HUDEP-2 (cell line): ENCODE data around the gene COG2.
"Not testable (repeated sequence)": the region's sequence is repeated elsewhere in the genome, so short reads cannot be mapped to it uniquely, and the experiment has no call there.

ENCODE experiments used
- DNase-seq, 76 experiments: peaks; one replicate each; lab custom pipeline; 2025; ENCODE audit not compliant: unreplicated experiment in 76 of 76; lab: John Stamatoyannopoulos, UW

Gene COG2

DNA sequence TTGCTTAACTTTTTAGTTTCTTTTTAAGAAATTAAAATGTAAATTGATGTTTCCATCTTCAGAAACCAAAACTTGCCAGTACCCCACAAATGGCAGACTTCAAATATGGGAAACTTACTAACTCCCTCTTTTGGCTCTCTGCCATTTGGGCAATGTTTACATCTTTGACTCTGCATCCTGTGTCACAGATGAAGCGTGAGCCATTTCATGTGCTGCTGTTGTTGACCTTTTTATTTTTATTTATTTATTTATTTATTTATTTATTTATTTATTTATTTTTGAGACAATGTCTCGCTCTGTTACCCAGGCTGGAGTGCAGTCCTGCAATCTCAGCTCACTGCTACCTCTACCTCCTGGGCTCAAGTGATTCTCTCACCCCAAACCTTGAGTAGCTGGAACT is 16.0 kb upstream of the COG2 start:
- DNase-seq: no peak

DNA sequence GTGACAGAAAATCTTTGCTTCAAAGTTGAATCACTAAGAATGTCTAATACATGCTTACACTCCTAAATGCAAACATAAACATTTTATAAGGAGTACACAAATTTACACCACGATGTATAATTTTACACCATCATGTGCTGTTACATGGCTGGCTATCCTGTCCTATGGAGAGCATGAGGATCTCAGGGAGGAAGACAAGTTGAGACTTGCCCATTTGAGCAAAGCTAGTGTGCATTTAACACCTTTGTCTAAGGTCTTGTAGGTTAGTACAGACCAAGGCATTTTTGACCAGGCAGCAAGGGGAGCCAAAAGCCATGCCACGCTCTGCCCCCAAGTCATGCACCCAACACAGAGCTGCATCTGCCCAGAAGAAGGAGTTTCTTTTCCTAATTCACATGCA is 14.5 kb upstream of the COG2 start:
- DNase-seq: no peak

- no peak for DNase-seq
Measured at GRCh38 chr1:230629511-230629910, 12.8 kb upstream of the COG2 start.

- no peak for DNase-seq
Measured at GRCh38 chr1:230631477-230631876, 10.8 kb upstream of the COG2 start.

DNA sequence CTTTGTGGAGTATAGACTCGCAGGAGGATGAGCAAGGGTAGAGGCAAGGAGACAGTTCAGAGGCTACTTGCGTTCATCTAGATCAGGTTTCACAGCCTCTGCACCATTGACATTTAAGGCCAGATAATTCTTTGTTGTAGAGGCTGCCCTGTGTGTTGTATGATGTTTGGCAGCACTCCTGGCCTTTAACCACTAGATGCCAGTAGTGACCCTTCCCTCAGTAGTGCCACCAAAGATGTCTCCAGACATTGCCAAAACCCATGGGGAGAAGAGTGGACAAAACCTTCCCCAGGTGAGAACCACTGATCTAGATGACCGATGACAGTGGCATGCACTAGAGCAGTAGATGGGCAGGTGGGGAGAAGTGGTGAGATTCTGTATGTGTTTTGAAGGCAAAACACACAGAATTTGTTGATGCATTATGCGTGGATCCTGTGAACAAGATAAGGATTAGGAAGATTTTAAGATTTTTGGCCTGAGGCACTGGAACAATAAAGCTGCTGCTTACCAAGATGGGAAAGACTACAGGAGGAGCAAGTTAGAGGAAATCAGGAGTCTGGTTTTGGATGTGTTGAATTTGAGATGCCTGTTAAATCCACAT is 9.9 kb upstream of the COG2 start:
- peak in 50 of 76 experiments; percentile 2 to 61 (median 25) for DNase-seq

DNA sequence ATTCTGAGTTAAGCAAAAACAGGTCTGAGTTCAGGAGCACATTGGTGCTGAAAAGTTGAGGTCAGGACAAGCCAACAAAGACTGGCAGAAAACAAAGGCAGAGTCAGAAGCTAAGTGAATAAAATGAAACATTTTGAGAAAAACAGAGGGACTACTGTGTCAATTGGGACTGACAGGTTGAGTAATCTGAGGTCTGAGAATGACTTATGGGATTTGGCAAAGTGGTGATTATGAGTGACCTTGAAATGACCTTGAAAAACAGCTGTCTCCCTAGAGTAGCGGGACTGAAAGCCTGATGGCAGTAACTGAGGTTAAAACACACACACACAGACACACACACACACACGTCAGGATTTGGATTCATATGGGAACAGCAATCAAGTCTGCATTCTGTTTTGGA is 8.8 kb upstream of the COG2 start:
- no peak for DNase-seq

DNA sequence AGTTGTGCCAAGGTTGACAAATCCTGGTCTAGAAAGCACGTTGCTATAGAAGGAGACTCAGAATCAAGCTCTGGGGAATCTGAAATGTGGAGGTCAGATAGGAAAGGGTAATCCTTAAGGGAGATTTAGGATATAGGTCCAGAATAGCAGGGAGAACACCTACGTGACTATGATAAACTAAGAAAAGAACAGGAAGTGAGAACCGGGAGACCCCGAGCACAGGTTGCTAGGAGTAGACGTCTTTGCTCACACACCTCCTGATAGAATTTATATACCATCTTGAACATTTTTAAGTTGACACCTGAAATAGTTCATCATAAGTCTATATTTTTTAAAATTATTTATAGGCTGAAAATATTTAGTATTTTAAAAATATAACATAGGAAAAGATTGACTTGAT is 7.9 kb upstream of the COG2 start:
- no peak for DNase-seq

GRCh38 chr1:230636575-230637148 is 5.6 kb upstream of the COG2 start:
- DNase-seq: no peak

DNA sequence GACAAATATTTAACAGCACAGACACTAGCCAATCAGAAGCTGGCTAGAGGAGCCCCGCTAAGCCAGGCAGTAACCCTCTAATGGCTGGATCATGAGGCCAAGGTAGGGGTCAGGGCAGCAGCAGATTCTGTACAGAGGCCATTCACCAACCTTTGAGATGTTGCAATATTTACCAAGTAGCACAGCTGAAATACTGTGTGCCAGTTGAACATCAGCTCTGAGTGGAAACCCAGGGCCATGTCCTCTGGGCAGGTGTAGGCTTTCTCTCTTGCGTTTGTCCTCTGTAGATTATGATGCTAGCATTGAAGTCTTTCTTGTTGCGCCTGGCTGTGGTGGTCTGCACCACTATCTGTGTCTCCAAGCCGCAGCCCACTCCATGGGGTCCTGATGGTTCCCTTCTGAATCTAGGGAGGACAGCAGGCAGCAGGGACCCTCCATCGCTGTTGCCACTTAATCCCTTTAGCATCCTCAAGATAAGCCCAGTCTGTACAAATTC is 2.5 kb upstream of the COG2 start:
- DNase-seq: no peak

DNA sequence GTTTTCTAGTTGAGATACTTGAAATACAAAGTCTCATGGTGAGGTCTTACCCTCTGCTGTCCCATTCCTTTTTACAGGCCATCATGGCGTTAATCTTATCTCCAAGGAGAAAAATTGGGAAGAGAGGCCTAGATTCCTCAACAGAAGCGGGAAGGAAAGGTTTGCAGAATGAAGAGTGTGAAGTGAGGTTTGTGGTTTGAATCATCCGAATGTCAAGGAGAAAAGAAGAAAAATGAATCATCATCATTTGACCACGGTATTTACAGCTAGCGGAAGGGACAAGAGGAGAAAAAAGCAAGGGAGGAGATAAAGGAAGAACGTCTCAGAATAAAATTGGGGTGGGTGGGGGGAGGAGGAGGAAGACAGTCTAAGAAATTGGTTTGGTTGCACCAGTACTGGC is 935 bp upstream of the COG2 start:
- no peak for DNase-seq

DNA sequence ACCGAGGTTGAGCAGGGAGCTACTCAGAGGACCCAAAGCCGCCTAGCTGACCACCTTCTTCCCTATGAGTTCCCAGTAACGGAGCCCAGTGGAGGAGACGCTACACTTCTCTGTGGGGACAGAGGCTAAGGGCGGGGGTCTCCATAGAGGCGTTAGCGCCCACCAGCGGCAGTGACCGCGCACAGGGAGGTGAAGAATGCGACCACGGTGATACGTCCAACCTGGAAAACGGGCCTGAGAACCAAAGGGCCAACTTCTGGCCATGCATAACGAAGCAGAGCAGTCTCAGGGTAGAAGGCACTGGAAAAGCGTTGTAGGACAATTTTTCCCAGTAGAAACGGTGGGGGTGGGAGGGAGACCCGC is 400 bp upstream of the COG2 start:
- DNase-seq: no peak

- no peak for DNase-seq
Measured at GRCh38 chr1:230643908-230644307, 1.6 kb downstream of the COG2 start.

GRCh38 chr1:230646710-230647302 is 4.5 kb downstream of the COG2 start:
- no peak for DNase-seq

- peak in 3 of 76 experiments; percentile 5 to 13 (median 11) for DNase-seq
Measured at GRCh38 chr1:230647321-230647720, 5.0 kb downstream of the COG2 start.

DNA sequence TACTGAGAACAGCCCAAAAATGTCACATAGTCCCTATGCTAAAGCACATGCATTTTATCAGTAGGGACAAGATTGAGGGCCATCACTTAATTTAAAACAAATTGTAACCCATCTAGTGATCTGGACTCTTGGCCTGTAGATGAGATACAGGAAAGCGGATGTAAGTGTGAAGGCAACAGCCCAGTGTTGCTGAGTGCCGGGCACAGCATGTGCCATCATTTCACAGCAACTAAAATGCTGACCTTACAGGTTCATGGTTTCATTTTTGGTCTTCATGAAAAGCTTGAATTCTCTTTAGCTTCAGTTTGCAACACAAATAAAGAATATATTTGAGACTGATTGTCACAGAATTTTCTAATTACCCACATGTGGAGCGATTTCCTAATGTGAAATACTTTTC is 5.8 kb downstream of the COG2 start:
- no peak for DNase-seq

DNA sequence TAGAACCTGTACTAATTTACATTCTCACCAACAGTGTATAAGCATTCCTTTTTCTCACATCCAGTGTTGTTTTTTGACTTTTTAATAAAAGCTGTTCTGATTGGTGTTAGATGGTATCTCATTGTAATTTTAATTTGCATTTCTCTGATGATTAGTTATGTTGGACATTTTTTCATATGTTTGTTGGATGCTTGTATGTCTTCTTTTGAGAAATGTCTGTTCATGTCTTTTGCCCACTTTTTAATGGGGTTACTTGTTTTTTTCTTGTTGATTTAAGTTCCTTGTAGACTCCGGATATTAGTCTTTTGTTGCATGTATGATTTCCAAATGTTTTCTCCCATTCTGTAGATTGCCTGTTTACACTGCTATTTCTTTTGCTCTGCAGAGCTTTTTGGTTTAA is 8.0 kb downstream of the COG2 start:
- DNase-seq: no peak

DNA sequence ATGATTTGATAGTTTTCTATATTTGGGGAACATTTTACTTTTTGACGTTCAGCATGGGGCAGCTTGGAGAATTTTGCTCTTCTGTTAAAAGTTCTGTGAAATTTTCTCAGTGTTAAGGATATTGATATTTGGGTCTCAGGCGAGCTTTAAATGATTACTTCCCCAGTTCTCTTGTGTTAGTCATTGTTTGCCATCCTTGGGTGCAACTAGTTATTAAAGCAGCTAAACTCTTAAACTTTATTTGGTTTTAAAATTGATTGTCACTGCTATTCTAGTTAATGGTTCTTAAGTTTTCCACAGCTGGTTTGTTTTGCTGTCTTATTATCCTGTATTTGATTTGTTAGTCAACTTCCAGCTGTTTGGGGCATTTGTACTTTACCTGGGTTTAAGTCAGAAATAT is 9.0 kb downstream of the COG2 start:
- no peak for DNase-seq

DNA sequence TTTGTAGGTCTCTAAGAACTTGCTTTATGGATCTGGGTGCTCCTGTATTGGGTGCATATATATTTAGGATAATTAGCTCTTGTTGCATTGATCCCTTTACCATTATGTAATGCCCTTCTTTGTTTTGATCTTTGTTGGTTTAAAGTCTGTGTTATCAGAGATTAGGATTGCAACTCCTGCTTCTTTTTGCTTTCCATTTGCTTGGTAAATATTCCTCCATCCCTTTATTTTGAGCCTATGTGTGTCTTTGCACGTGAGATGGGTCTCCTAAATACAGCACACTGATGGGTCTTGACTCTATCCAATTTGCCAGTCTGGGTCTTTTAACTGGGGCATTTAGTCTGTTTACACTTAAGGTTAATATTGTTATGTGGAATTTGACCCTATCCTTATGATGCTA is 14.4 kb downstream of the COG2 start:
- not testable (repeated sequence) for DNase-seq

DNA sequence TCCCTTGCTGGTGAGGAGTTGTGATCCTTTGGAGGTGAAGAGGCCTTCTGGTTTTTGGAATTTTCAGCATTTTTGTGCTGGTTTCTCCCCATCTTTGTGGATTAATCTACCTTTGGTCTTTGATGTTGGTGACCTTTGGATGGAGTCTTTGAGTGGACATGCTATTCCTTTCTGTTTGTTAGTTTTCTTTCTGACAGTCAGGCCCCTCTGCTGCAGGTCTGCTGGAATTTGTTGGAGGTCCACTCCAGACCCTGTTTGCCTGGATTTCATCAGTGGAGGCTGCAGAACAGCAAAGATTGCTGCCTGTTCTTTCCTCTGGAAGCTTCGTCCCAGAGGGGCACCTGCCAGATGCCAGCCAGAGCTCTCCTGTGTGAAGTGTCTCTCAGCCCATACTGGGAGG is 15.8 kb downstream of the COG2 start:
- not testable (repeated sequence) for DNase-seq

DNA sequence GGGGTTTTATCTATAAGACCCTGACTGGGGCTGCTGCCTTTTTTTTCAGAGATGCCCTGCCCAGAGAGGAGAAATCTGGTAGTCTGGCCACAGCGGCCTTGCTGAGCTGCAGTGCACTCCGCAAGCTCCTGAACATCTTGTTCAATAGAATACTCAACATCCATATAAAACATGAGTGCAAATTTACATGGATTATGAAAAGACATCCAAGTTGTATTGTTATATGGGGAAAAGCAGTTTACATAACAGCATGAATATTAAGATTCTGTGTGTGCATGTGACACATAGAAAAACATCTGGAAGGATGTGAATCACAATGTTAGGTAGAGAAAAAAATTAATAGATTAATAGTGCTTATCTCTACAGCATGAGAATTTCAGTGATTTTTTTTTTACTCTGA is 16.4 kb downstream of the COG2 start:
- no peak for DNase-seq

- no peak for DNase-seq
Measured at GRCh38 chr1:230661976-230662375, 19.7 kb downstream of the COG2 start.

DNA sequence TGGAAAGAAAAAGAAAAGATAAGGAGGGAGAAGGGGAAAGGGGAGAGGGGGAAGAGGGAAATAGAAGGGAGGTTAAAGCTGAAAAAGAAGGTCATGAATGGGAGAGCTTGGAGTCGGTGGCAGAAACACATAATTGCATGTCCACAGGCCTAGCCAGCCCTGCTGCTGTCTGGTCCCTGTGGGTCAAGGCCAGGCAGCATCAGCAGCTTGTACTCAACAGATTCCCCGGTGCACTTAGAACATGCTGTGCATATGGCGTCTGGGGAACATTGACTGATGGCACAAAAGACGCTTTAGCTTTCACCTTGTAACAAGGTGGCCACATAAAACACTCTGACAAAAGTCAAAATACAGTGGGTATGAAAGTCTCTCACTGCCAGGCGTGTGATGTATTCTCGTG is 25.9 kb downstream of the COG2 start:
- DNase-seq: no peak
